Activated CD8-positive, alpha-beta memory T cell treated with anti-CD3 and anti-CD28 coated beads for 48 hours (primary cell): Measurements from ENCODE around the gene NMT1.
"Not testable (repeated sequence)": the region's sequence is repeated elsewhere in the genome, so short reads cannot be mapped to it uniquely, and the experiment has no call there.

Experiments used
- DNase-seq, 3 experiments: peaks; one replicate each; pipeline ENCODE4 v3.0.0-alpha.2; 2020; ENCODE audit warnings: low read depth in 2 of 3, low spot score in 2 of 3

The NMT1 gene

GRCh38 chr17:45118691-45119090, 57.6 kb downstream of the NMT1 start:
- DNase-seq, result no peak

- DNase-seq, result no peak
Observed at GRCh38 chr17:45119964-45120363, 58.8 kb downstream of the NMT1 start.

GRCh38 chr17:45120558-45120957, 59.4 kb downstream of the NMT1 start:
- DNase-seq, result no peak

GRCh38 chr17:45121055-45121454, 59.9 kb downstream of the NMT1 start:
- no peak for DNase-seq

GRCh38 chr17:45123076-45123770, 62.1 kb downstream of the NMT1 start:
- DNase-seq, result no peak

- no peak for DNase-seq
Observed at GRCh38 chr17:45123930-45124796, 63.0 kb downstream of the NMT1 start.

GRCh38 chr17:45124797-45125122, 63.6 kb downstream of the NMT1 start:
- DNase-seq, result not testable (repeated sequence)

GRCh38 chr17:45125509-45125908, 64.4 kb downstream of the NMT1 start:
- DNase-seq, result no peak

GRCh38 chr17:45127207-45127547, 66.1 kb downstream of the NMT1 start:
- DNase-seq, result no peak

GRCh38 chr17:45127548-45128300, 66.6 kb downstream of the NMT1 start:
- no peak for DNase-seq

- DNase-seq, result no peak
Observed at GRCh38 chr17:45128331-45128730, 67.2 kb downstream of the NMT1 start.

GRCh38 chr17:45128989-45129388, 67.9 kb downstream of the NMT1 start:
- no peak for DNase-seq

GRCh38 chr17:45129426-45129939, 68.4 kb downstream of the NMT1 start:
- DNase-seq, result no peak

- DNase-seq, result no peak
Observed at GRCh38 chr17:45129940-45130680, 69.0 kb downstream of the NMT1 start.

- DNase-seq, result no peak
Observed at GRCh38 chr17:45130681-45131615, 69.8 kb downstream of the NMT1 start.

GRCh38 chr17:45131616-45132319, 70.7 kb downstream of the NMT1 start:
- DNase-seq, result peak in 1 of 3 experiments; percentile 62

- no peak for DNase-seq
Observed at GRCh38 chr17:45132320-45132571, 71.1 kb downstream of the NMT1 start, which contains the start of gene PLCD3. TSS of gene PLCD3 (minus strand) at chr17:45132515. CDS start at chr17:45132410, 105 bp downstream.

GRCh38 chr17:45132572-45133463, 71.7 kb downstream of the NMT1 start:
- peak; percentile 52 to 63 (median 55) for DNase-seq
